ENCODE data around the gene DPM1. TPM values are rescaled to one million over a fixed set of nuclear protein-coding genes. Genes with fewer than 3 reads are reported as not detected.

The DPM1 gene
- total RNA-seq, 1 donor from 2014 or later: 40.2 TPM

DNA sequence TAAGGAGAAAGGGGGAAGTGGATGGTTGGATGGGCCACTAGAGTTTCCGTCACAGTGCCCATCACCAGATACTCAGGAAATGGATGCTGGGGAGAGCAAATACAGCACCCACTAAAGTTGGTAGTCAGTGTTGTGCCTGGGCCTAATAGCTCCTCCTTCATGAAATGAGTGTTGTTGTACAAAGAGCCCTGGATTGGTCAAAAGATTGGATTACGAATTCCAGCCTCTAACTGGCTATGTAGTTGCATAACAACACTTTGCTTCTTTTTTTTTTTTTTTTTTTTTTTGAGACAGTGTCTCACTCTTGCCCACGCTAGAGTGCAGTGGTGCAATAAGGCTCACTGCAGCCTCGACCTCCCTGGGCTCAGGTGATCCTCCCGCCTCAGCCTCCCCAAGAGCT, 37.2 kb upstream of the DPM1 start:
- no peaks in the 10 kb centered on the region for H3K36me3 ChIP-seq (ENCODE audit: control insufficient read depth in 3 of 3, insufficient read depth in 3 of 3, low read length in 3 of 3)
- H3K27me3 ChIP-seq (ENCODE audit: control insufficient read depth in 3 of 3, insufficient read depth in 3 of 3, low read length in 3 of 3): peaks cover 27 to 29% (median 28%) of the 10 kb centered on the region in 3 donors
- no peaks in the 10 kb centered on the region for H3K9me3 ChIP-seq (ENCODE audit: control insufficient read depth in 3 of 3, low read length in 3 of 3)
- H3K4me3 ChIP-seq (ENCODE audit: low read length in 3 of 3): no peak overlapping the region
- H3K9ac ChIP-seq (ENCODE audit: low read depth in 1 of 3, low read length in 3 of 3): no peak overlapping the region
- no peaks in the 10 kb centered on the region for H3K4me1 ChIP-seq (ENCODE audit: control insufficient read depth in 3 of 3, insufficient read depth in 3 of 3, low read length in 3 of 3)
- H3K27ac ChIP-seq (ENCODE audit: low read depth, low read length): no peak overlapping the region

- H3K4me1 ChIP-seq (ENCODE audit: control insufficient read depth in 3 of 3, insufficient read depth in 3 of 3, low read length in 3 of 3): no peaks in the 10 kb centered on the region
- H3K27ac ChIP-seq (ENCODE audit: low read depth, low read length): no peak overlapping the region
- peaks cover 15 to 19% (median 16%) of the 10 kb centered on the region in 3 donors for H3K27me3 ChIP-seq (ENCODE audit: control insufficient read depth in 3 of 3, insufficient read depth in 3 of 3, low read length in 3 of 3)
- H3K4me3 ChIP-seq (ENCODE audit: low read length in 3 of 3): no peak overlapping the region
- H3K9me3 ChIP-seq (ENCODE audit: control insufficient read depth in 3 of 3, low read length in 3 of 3): no peaks in the 10 kb centered on the region
- no peak overlapping the region for H3K9ac ChIP-seq (ENCODE audit: low read depth in 1 of 3, low read length in 3 of 3)
- H3K36me3 ChIP-seq (ENCODE audit: control insufficient read depth in 3 of 3, insufficient read depth in 3 of 3, low read length in 3 of 3): no peaks in the 10 kb centered on the region
These were observed 35.5 kb upstream of the DPM1 start for GRCh38 chr20:50993876-50994275.

GRCh38 chr20:50992733-50993457, 34.6 kb upstream of the DPM1 start:
- H3K4me3 ChIP-seq (ENCODE audit: low read length in 3 of 3): no peak overlapping the region
- no peaks in the 10 kb centered on the region for H3K36me3 ChIP-seq (ENCODE audit: control insufficient read depth in 3 of 3, insufficient read depth in 3 of 3, low read length in 3 of 3)
- no peak overlapping the region for H3K9ac ChIP-seq (ENCODE audit: low read depth in 1 of 3, low read length in 3 of 3)
- H3K9me3 ChIP-seq (ENCODE audit: control insufficient read depth in 3 of 3, low read length in 3 of 3): no peaks in the 10 kb centered on the region
- no peaks in the 10 kb centered on the region for H3K4me1 ChIP-seq (ENCODE audit: control insufficient read depth in 3 of 3, insufficient read depth in 3 of 3, low read length in 3 of 3)
- no peak overlapping the region for H3K27ac ChIP-seq (ENCODE audit: low read depth, low read length)
- H3K27me3 ChIP-seq (ENCODE audit: control insufficient read depth in 3 of 3, insufficient read depth in 3 of 3, low read length in 3 of 3): peaks cover 13 to 16% (median 13%) of the 10 kb centered on the region in 3 donors

DNA sequence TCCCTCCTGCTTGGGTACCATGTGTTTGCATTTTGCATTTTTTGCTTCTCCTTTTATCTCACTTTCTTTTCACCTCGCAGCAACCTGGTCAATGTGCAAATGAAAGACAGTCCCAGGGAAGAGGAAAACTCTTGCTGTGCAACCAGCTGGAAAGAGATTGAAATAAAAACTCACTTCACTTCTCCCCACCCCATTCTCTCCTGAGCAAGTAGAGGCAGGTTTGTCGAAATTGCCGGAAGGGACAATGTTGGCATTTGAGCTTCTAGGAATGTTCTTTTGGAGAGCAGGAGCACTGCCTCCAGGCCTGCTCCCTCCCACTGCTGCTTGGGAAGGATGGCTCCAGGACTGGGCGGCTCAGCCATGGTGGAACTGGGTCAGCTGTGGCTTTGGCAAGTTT, 34.0 kb upstream of the DPM1 start:
- Histone ChIP-seq H3K36me3 (ENCODE audit: control insufficient read depth in 3 of 3, insufficient read depth in 3 of 3, low read length in 3 of 3) (no peaks in the 10 kb centered on the region), H3K27ac (ENCODE audit: low read depth, low read length) (no peak overlapping the region), H3K9ac (ENCODE audit: low read depth in 1 of 3, low read length in 3 of 3) (no peak overlapping the region), H3K4me1 (ENCODE audit: control insufficient read depth in 3 of 3, insufficient read depth in 3 of 3, low read length in 3 of 3) (peaks cover 2 to 3% (median 3%) of the 10 kb centered on the region in 3 donors), H3K9me3 (ENCODE audit: control insufficient read depth in 3 of 3, low read length in 3 of 3) (no peaks in the 10 kb centered on the region), H3K27me3 (ENCODE audit: control insufficient read depth in 3 of 3, insufficient read depth in 3 of 3, low read length in 3 of 3) (peaks cover 10 to 16% (median 13%) of the 10 kb centered on the region in 3 donors), H3K4me3 (ENCODE audit: low read length in 3 of 3) (no peak overlapping the region)

DNA sequence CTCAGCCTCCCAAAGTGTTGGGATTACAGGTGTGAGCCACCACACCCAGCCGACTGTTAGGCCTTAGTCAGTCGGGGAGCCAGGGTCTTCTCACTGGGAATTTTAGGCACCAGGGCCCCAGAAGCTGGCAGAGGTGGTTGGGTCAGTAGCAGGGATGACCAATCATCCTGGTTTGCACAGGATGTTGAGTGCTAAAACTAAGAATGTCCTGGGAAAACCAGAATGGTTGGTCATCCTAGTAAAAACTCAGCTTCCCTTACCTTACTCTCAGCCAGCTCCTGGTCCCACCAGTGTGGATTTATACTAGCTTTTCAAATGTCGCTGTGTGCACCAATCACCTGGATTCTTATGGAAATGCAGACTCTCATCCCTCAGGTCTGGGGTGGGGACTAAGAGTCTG, 32.7 kb upstream of the DPM1 start:
- Histone ChIP-seq H3K4me3 (ENCODE audit: low read length in 3 of 3) (no peak overlapping the region), H3K9me3 (ENCODE audit: control insufficient read depth in 3 of 3, low read length in 3 of 3) (no peaks in the 10 kb centered on the region), H3K27ac (ENCODE audit: low read depth, low read length) (no peak overlapping the region), H3K27me3 (ENCODE audit: control insufficient read depth in 3 of 3, insufficient read depth in 3 of 3, low read length in 3 of 3) (peaks cover 8 to 19% (median 11%) of the 10 kb centered on the region in 3 donors), H3K9ac (ENCODE audit: low read depth in 1 of 3, low read length in 3 of 3) (no peak overlapping the region), H3K4me1 (ENCODE audit: control insufficient read depth in 3 of 3, insufficient read depth in 3 of 3, low read length in 3 of 3) (peaks cover 2 to 3% (median 3%) of the 10 kb centered on the region in 3 donors), H3K36me3 (ENCODE audit: control insufficient read depth in 3 of 3, insufficient read depth in 3 of 3, low read length in 3 of 3) (no peaks in the 10 kb centered on the region)

GRCh38 chr20:50987493-50988210, 29.3 kb upstream of the DPM1 start:
- H3K4me3 ChIP-seq (ENCODE audit: low read length in 3 of 3): peak overlapping the region in 2 of 3 donors; percentile 36 to 43
- no peaks in the 10 kb centered on the region for H3K36me3 ChIP-seq (ENCODE audit: control insufficient read depth in 3 of 3, insufficient read depth in 3 of 3, low read length in 3 of 3)
- H3K9ac ChIP-seq (ENCODE audit: low read depth in 1 of 3, low read length in 3 of 3): peak overlapping the region in 2 of 3 donors; percentile 12 to 26
- peaks cover 2 to 3% (median 3%) of the 10 kb centered on the region in 3 donors for H3K4me1 ChIP-seq (ENCODE audit: control insufficient read depth in 3 of 3, insufficient read depth in 3 of 3, low read length in 3 of 3)
- no peaks in the 10 kb centered on the region for H3K9me3 ChIP-seq (ENCODE audit: control insufficient read depth in 3 of 3, low read length in 3 of 3)
- no peak overlapping the region for H3K27ac ChIP-seq (ENCODE audit: low read depth, low read length)
- peaks cover 6 to 14% (median 13%) of the 10 kb centered on the region in 3 donors for H3K27me3 ChIP-seq (ENCODE audit: control insufficient read depth in 3 of 3, insufficient read depth in 3 of 3, low read length in 3 of 3)

DNA sequence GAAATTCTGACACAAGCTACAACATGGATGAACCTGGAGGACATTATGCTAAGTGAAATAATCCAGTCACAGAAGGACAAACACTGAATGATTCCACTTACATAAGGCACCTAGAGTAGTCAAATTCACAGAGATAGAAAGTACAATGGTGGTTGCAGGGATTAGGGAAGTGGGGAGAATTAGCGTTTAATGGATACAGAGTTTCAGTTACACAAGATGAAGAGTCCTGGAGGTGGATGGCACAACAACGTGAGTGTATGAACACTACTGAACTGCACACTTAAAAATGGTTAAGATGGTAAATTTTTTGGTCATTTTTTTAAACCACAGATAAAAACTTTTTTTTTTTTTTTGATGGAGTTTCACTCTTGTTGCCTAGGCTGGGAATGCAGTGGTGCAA, 25.0 kb upstream of the DPM1 start:
- no peak overlapping the region for H3K9ac ChIP-seq (ENCODE audit: low read depth in 1 of 3, low read length in 3 of 3)
- no peaks in the 10 kb centered on the region for H3K9me3 ChIP-seq (ENCODE audit: control insufficient read depth in 3 of 3, low read length in 3 of 3)
- H3K27ac ChIP-seq (ENCODE audit: low read depth, low read length): no peak overlapping the region
- H3K36me3 ChIP-seq (ENCODE audit: control insufficient read depth in 3 of 3, insufficient read depth in 3 of 3, low read length in 3 of 3): no peaks in the 10 kb centered on the region
- H3K4me3 ChIP-seq (ENCODE audit: low read length in 3 of 3): no peak overlapping the region
- H3K4me1 ChIP-seq (ENCODE audit: control insufficient read depth in 3 of 3, insufficient read depth in 3 of 3, low read length in 3 of 3): peaks cover 3 to 6% (median 3%) of the 10 kb centered on the region in 3 donors
- peaks cover 10 to 34% (median 28%) of the 10 kb centered on the region in 3 donors for H3K27me3 ChIP-seq (ENCODE audit: control insufficient read depth in 3 of 3, insufficient read depth in 3 of 3, low read length in 3 of 3)

DNA sequence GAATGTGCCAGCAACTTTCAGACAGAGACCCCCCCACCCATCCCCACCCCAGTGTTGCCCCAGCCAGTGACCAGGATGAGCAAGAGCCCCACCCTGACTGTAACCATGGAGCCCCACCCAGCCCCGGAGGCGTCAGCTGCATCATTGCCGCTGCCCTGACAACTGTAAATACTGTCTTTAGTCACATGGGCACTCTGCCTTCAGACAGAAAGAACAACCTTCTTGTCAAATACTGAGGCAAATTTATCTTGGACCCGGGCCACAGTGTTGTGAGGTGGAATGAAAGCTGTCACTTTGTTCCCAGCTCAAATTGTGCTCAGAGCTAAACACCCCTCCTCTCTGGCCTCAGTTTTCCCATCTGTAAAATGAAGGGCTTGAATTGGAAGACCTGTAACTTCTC, 24.0 kb upstream of the DPM1 start:
- Histone ChIP-seq H3K4me3 (ENCODE audit: low read length in 3 of 3) (no peak overlapping the region), H3K9me3 (ENCODE audit: control insufficient read depth in 3 of 3, low read length in 3 of 3) (no peaks in the 10 kb centered on the region), H3K9ac (ENCODE audit: low read depth in 1 of 3, low read length in 3 of 3) (no peak overlapping the region), H3K36me3 (ENCODE audit: control insufficient read depth in 3 of 3, insufficient read depth in 3 of 3, low read length in 3 of 3) (no peaks in the 10 kb centered on the region), H3K27me3 (ENCODE audit: control insufficient read depth in 3 of 3, insufficient read depth in 3 of 3, low read length in 3 of 3) (peaks cover 16 to 40% (median 28%) of the 10 kb centered on the region in 3 donors), H3K4me1 (ENCODE audit: control insufficient read depth in 3 of 3, insufficient read depth in 3 of 3, low read length in 3 of 3) (peaks cover under 1 to 5% (median under 1%) of the 10 kb centered on the region in 3 donors), H3K27ac (ENCODE audit: low read depth, low read length) (no peak overlapping the region)

GRCh38 chr20:50981714-50982048, 23.3 kb upstream of the DPM1 start:
- no peak overlapping the region for H3K4me3 ChIP-seq (ENCODE audit: low read length in 3 of 3)
- H3K27me3 ChIP-seq (ENCODE audit: control insufficient read depth in 3 of 3, insufficient read depth in 3 of 3, low read length in 3 of 3): peaks cover 22 to 40% (median 34%) of the 10 kb centered on the region in 3 donors
- H3K9ac ChIP-seq (ENCODE audit: low read depth in 1 of 3, low read length in 3 of 3): no peak overlapping the region
- H3K4me1 ChIP-seq (ENCODE audit: control insufficient read depth in 3 of 3, insufficient read depth in 3 of 3, low read length in 3 of 3): peaks cover 0 to 5% (median 0%) of the 10 kb centered on the region in 3 donors
- no peaks in the 10 kb centered on the region for H3K36me3 ChIP-seq (ENCODE audit: control insufficient read depth in 3 of 3, insufficient read depth in 3 of 3, low read length in 3 of 3)
- H3K27ac ChIP-seq (ENCODE audit: low read depth, low read length): no peak overlapping the region
- no peaks in the 10 kb centered on the region for H3K9me3 ChIP-seq (ENCODE audit: control insufficient read depth in 3 of 3, low read length in 3 of 3)
